GM21526 (cell line): ENCODE data around the gene ZNF740.
"Not testable (repeated sequence)": the region's sequence is repeated elsewhere in the genome, so short reads cannot be mapped to it uniquely, and the experiment has no call there.

Experiments used
- ATAC-seq: cut with Tn5 transposase; IDR thresholded peaks from one replicate; pipeline ENCODE4 v1.9.1; 2021; ENCODE audit warnings: moderate library complexity; ENCODE audit not compliant: unreplicated experiment, low FRiP score

ZNF740 gene

GRCh38 chr12:53180220-53180930, at the start of gene ZNF740, which contains the start of gene CSAD:
Gene ZNF740 (plus strand): TSS chr12:53180722. CDS start chr12:53181984, 1,262 bp downstream.
Gene CSAD (minus strand): TSS chr12:53180925. CDS start chr12:53173470, 7,455 bp downstream.
- ATAC-seq, result peak; percentile 87

- no peak for ATAC-seq
Observed at GRCh38 chr12:53131844-53132243, 48.7 kb upstream of the ZNF740 start.

GRCh38 chr12:53133722-53134121, 46.8 kb upstream of the ZNF740 start:
- ATAC-seq, result no peak

- ATAC-seq, result no peak
Observed at GRCh38 chr12:53143355-53143754, 37.2 kb upstream of the ZNF740 start.

DNA sequence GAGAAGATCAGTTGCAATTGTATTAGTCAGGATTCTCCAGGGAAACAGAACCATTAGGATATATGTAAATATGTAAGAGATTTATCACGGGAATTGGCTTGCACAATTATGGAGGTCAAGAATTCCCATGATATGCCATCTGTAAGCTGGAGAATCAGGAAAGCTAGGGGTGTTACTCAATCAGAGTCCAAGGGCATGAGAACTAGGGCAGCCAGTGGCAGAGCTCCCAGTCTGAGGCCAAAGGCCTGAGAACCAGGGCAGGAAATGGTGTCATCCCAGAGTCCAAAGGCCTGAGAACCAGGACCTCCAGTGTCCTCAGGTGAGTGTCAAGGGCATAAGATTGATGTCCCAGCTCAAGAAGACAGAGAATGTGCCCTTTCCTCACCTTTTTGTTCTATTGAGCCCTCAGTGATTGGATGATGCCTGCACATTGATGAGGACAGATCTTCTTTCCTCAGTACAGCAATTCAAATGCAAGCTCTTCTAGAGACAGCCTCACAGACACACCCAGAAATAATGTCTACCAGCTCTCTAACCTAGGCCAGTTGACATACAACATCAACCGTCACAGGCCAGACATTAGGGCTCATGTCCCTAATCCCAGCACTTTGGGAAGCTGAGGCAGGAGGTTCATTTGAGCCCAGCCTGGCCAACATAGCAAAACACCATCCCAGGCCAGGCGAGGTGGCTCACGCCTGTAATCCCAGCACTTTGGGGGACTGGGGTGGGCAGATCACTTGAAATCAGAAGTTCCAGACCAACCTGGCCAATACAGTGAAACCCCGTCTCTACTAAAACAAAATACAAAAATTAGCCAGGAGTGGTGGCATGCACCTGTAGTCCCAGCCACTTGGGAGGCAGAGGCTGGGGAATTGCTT, 34.9 kb upstream of the ZNF740 start:
- no peak for ATAC-seq

DNA sequence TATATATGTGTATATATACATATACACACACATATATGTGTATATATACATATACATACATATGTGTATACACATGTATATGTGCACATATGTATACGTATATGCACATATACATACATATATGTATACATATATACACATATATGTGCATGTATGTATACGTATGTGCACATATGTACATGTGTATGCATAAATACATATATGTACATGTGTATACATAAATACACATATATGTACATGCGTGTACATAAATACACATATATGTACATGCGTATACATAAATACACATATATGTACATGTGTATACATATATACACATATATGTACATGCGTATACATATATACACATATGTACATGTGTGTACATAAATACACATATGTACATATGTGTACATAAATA, 33.3 kb upstream of the ZNF740 start:
- no peak for ATAC-seq

DNA sequence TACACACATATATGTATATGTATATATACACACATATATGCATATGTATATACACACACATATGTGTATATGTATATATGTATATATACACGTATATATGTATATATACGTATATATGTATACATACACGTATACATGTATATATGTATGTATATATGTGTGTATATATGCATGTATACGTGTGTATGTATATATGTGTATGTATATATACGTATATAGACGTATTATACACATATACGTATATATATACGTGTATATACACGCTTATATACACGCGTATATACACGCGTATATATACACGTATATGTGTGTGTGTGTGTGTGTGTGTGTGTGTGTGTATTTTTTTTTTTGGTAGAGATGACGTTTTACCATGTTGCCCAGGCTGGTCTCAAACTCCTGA, 32.9 kb upstream of the ZNF740 start:
- no peak for ATAC-seq

DNA sequence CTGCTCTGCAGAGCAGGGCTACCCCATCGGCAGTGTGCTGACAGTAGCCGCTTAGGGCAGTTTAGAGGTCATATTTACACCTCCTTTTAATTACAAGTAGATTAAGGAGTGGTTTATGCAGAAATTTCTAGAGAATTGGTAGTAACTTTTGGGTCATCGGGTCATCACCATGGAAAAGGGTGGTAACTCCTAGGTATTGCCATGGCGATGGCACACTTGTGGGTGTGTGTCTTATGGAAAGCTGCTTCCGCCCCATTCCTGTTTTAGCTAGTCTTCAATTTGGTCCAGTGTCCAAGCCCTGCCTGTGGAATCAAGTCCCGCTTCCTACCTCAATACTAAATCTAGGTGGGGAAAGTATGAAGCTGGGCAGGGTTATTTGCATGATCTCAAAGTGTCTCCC, 29.5 kb upstream of the ZNF740 start:
- ATAC-seq, result no peak

DNA sequence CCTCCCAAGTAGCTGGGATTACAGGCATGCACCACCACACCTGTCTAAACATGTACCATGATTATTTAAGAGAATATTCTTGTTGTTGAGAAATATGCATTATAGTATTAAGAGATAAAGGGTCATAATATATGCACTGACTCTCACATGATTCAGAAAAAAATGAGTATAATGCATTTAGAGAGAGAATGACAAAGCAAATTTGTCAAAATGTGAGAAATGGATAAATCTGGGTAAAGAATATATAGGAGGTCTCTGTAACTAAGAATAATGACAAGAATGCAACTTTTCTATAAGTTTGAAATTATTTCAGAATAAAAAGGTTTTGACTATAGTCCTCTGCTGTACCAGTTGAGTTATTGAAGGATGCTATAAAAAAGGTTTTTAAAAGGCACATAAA, 28.1 kb upstream of the ZNF740 start:
- ATAC-seq, result no peak

GRCh38 chr12:53159195-53159839, 21.2 kb upstream of the ZNF740 start:
- peak; percentile 62 for ATAC-seq

DNA sequence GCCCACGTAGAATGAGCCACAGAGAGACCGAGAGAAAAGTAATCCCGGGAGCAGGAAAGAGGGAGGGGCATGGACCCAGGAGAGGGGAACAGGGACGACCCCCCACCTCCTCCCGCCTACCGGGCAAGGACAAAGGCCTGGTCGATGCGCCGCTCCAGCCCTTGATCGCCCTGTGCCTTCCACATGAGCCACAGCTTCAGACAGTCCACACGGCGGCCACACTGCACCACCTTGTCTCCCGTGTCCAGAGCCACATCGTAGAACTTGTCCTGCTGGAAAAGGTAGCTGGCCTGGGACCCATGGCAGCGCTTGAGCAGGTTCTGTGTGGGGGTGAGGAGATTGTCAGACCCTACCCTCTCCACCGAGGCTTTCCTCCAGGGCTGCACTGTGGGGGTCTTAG, 20.5 kb upstream of the ZNF740 start:
- no peak for ATAC-seq

- no peak for ATAC-seq
Observed at GRCh38 chr12:53160673-53161072, 19.8 kb upstream of the ZNF740 start.

GRCh38 chr12:53161119-53161911, 19.2 kb upstream of the ZNF740 start:
- ATAC-seq, result no peak

- not testable (repeated sequence) for ATAC-seq
Observed at GRCh38 chr12:53163008-53163407, 17.5 kb upstream of the ZNF740 start.

GRCh38 chr12:53166837-53167236, 13.7 kb upstream of the ZNF740 start:
- ATAC-seq, result no peak

- no peak for ATAC-seq
Observed at GRCh38 chr12:53169644-53170043, 10.9 kb upstream of the ZNF740 start.

GRCh38 chr12:53170215-53170614, 10.3 kb upstream of the ZNF740 start:
- ATAC-seq, result no peak

DNA sequence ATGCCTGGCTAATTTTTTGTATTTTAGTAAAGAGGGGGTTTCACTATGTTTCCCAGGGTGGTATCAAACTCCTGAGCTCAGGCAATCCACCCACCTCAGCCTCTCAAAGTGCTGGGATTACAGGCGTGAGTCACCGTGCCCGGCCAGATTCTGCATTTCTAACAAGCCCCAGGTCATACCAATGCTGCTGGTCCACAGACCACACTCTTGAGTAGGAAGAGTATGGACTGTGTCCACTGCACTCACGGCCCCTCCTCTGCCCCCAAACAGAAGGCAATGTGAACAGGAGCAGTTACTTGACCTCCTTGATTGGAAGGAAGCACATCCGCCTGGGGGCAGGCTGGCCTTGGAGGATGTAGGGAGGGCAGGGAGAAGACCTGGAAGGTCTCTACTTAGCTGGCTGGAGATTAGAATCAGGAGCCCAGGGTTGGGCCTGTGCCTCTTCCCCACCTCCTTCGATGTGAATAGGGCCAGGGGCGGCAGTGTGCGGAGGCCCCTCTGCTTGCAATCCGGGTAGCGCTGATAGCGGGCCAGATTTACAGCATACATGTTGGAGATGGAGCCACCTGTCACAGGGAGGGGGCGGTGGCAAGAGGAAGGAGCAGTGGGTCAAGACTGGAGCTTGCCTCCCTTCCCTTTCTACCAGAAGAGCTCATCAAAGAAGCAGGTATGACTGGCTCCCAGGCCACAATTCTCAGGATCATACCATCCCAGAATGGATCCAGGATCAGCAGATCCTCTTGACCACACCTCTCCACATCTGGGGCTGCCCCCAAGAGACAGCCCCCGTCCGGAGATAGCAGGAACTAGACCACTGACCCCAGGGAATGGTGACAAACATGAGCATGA, 9.4 kb upstream of the ZNF740 start:
- ATAC-seq, result no peak

DNA sequence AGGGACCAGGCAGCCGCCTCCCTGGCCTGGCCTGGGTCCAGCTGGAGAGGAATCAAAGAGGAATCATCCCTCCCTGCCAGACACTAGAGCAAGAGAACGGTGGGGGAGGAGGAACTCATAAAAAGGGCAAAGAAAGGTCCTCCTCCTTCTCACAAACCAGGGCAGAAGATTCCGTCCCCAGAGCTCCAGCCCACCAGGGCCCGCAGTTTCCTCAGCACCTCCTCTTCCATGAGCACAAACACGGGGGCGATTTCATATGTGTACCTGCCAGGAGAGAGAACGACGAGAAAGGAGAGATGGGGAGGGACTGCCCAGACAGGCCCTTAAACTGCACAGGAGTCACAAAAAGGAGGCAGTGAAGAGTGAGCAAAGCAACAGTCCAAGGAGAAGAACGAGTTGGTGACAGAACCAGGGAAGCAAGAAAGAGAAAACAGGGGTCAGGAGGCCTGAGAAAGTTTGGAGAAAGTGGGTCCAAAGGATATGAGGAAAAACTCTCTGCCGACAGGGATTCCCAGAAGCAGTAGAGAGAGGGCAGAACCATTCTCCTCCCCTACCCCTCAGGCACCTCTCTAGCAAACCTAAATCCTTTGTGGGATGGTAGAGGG, 8.7 kb upstream of the ZNF740 start:
- ATAC-seq, result no peak
